HCT116 (cell line): ENCODE measurements around the gene SNED1.

Experiments used
- CTCF ChIP-seq, 3 experiments: fragments of 200-600 bp in 1 of 3; sonication (generic) in 1 of 3; IDR thresholded peaks in 2 of 3; conservative IDR thresholded peaks in 1 of 3; 2 replicates each; pipeline ENCODE4 v1.5.1; 2012 to 2017; ENCODE audit warnings: low read depth in 2 of 3, low read length in 2 of 3, antibody characterized with exemption in 1 of 3, borderline replicate concordance in 1 of 3, control low read depth in 1 of 3, mild to moderate bottlenecking in 1 of 3, mixed read lengths in 1 of 3, mixed run types in 1 of 3, moderate library complexity in 1 of 3; ENCODE audit not compliant: insufficient read depth in 1 of 3
- EGR1 ChIP-seq: IDR thresholded peaks from 2 replicates; pipeline ENCODE4 v1.6.1; 2012; ENCODE audit warnings: low read depth
- ELF1 ChIP-seq: IDR thresholded peaks from 2 replicates; pipeline ENCODE4 v1.6.1; 2012; ENCODE audit warnings: low read depth, borderline replicate concordance
- EZH2 ChIP-seq: fragments of 200-600 bp; sonication (generic); IDR thresholded peaks from 2 replicates; pipeline ENCODE4 v1.6.1; 2017; ENCODE audit warnings: antibody characterized with exemption, mixed run types
- EZH2phosphoT487 ChIP-seq: fragments of 200-600 bp; IDR thresholded peaks from 2 replicates; pipeline ENCODE4 v1.6.1; 2018; ENCODE audit warnings: antibody characterized with exemption, borderline replicate concordance
- FOSL1 ChIP-seq: IDR thresholded peaks from 2 replicates; pipeline ENCODE4 v1.6.1; 2012; ENCODE audit warnings: low read depth
- POLR2A ChIP-seq: IDR thresholded peaks from 2 replicates; pipeline ENCODE4 v1.7.0; 2011; ENCODE audit warnings: borderline replicate concordance; ENCODE audit not compliant: insufficient read depth, insufficient read length; ENCODE audit errors: extremely low read depth
- POLR2AphosphoS5 ChIP-seq: IDR thresholded peaks from 2 replicates; pipeline ENCODE4 v1.6.1; 2011; ENCODE audit warnings: mild to moderate bottlenecking, low read depth, low read length, moderate library complexity
- ZBTB33 ChIP-seq: IDR thresholded peaks from 2 replicates; pipeline ENCODE4 v1.6.1; 2011; ENCODE audit warnings: mild to moderate bottlenecking, low read length, moderate library complexity; ENCODE audit not compliant: insufficient replicate concordance; ENCODE audit errors: extremely low read depth

- TF ChIP-seq POLR2A = no peak
- TF ChIP-seq CTCF (IDR thresholded peaks at IDR 0.05 in 2 of 3, conservative IDR thresholded peaks at IDR 0.05 in 1 of 3; ENCODE audit: borderline replicate concordance in 1 of 3, insufficient read depth in 1 of 3, low read depth in 2 of 3, low read length in 2 of 3) = no peak
- TF ChIP-seq POLR2AphosphoS5 = no peak
- TF ChIP-seq EZH2 = no peak
- TF ChIP-seq EGR1 = no peak
- no peak for TF ChIP-seq FOSL1
- no peak for TF ChIP-seq ZBTB33
- TF ChIP-seq ELF1 = no peak
- no peak for TF ChIP-seq EZH2phosphoT487
Measured at GRCh38 chr2:241049739-241050623, 51.6 kb downstream of the SNED1 start.
